Loucy (cell line): ENCODE measurements around the gene RTEL1.

Experiments used
- CTCF ChIP-seq: fragments of 200-600 bp; sonication (generic); conservative IDR thresholded peaks from 2 replicates; pipeline ENCODE4 v1.5.1; 2014; ENCODE audit warnings: mild to moderate bottlenecking, antibody characterized with exemption, low read length
- EZH2phosphoT487 ChIP-seq: fragments of 200-600 bp; IDR thresholded peaks from 2 replicates; pipeline ENCODE4 v1.6.1; 2018; ENCODE audit warnings: antibody characterized with exemption, mild to moderate bottlenecking, moderate library complexity, borderline replicate concordance

GRCh38 chr20:63617092-63617875 is 40.8 kb upstream of the RTEL1 start:
- TF ChIP-seq CTCF (no peak), EZH2phosphoT487 (no peak)
